ENCODE results near the gene IFNA7.
"Not testable (repeated sequence)": the region's sequence is repeated elsewhere in the genome, so short reads cannot be mapped to it uniquely, and the experiment has no call there.

GRCh38 chr9:21212160-21212559, 10.2 kb upstream of the IFNA7 start:
- TF ChIP-seq CTCF (IDR thresholded peaks at IDR 0.05; ENCODE audit: low read length); EZH2 (IDR thresholded peaks at IDR 0.05; ENCODE audit: borderline replicate concordance, low read length): not testable (repeated sequence)

Data from OCI-LY1 (cell line).